NCI-H748 treated with DMSO at 0.1 percent for 48 hours (cell line): ENCODE measurements around the gene CHMP3.
"Not testable (repeated sequence)": the region's sequence is repeated elsewhere in the genome, so short reads cannot be mapped to it uniquely, and the experiment has no call there.

ENCODE experiments used
- DNase-seq: peaks from one replicate; lab custom pipeline; 2025; lab: John Stamatoyannopoulos, UW

Gene CHMP3

DNA sequence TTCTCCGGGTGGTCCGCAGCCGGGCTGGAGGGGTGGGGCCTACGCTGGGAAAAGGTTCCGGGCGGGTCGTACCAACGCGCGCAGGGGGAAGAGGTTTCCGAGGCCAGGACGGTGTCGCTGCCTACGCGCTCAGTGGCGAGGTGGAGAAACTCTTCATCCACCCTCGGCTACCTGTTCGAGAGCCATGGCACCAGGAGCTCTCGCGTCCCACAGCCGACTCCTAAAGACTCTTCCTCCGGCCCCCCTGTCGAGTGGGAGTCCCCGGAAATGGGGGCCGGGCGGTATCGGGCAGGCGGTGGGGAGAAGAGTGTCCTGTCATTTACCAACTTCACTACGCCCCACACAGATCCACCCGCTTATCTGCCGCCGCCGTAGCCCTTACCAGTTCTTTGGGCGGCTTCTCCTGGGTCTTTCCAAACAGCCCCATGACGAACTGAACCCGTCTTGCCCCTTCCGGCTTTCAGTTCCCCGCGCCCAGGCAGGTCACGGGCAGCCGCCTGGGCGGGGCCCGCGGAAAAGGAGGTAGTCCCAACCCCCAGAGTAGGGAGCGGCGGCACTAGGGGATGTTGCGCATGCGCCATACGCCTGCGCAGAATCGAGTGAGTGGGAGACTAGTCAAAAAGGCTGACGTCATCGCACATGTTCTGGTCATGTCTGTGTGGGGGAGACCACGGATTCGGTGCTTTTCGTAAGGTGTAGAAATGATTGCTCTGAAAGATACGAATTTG, at the start of gene CHMP3:
TSS of gene CHMP3 (minus strand) at position 522 of the 728 bp plus-strand sequence. CDS start at position 427, 95 bp downstream.
- peak; percentile 85 for DNase-seq

DNA sequence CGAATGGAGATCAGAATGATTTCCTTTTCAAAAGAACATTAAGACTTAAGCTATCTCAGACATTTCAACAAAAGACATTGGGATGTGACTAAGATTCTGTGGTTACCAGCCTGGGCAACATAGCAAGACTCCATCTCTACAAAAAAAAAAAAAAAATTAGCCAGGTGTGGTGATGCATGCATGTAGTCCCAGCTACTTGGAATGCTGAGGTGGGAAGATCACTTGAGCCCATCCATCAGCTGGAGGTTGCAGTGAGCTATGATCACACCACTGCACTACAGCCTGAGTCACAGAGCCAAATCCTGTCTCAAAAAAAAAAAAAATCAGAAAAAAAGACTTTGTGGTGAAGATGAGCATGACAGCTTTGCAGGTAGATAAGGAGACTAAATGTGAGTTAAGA, 47.6 kb upstream of the CHMP3 start:
- DNase-seq = no peak

GRCh38 chr2:86608832-86609410, 45.7 kb upstream of the CHMP3 start:
- no peak for DNase-seq

DNA sequence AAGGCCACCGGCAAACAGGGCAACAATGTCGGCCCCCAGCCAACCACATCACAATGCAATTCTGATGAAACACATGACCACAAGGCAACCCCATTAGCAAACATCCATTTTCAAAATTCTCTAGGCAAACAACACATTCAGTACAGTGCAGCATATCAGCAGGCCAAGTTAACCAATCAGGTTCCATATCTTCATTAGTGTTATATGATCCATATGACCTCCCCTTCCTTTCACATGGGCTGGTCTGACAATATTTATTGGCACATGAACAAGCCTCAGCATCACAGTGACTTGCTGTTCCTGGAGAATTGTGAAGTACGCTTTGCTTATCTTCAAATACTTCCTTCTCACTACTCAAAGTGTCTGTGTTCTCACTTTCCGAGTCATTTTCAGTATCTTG, 40.7 kb upstream of the CHMP3 start:
- DNase-seq = no peak

DNA sequence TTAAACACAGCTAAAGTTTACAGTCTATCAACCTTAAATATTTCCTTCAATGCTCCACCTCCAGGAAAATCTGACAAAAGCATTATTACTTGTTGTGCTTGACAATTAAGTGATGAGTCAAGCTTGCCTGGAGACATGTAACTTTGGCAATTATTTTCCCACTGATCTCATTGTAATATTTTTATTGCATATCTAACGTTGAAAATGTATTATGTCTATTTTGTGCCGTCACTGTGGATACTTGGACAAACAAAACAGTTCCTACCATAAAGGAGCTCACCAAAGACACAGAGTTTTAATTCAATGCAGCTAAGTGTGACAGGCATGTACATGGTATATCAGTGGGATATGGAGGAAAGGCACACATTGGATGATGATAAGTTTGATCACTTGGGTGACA, 35.7 kb upstream of the CHMP3 start:
- DNase-seq = no peak

- DNase-seq = no peak
Measured at GRCh38 chr2:86596118-86596517, 32.9 kb upstream of the CHMP3 start.

GRCh38 chr2:86593266-86593665, 30.0 kb upstream of the CHMP3 start:
- DNase-seq = no peak

GRCh38 chr2:86592547-86593230, 29.4 kb upstream of the CHMP3 start:
- DNase-seq = no peak

- DNase-seq = not testable (repeated sequence)
Measured at GRCh38 chr2:86589701-86590100, 26.5 kb upstream of the CHMP3 start.

GRCh38 chr2:86584151-86584913, 21.1 kb upstream of the CHMP3 start:
- no peak for DNase-seq

GRCh38 chr2:86580560-86580959, 17.3 kb upstream of the CHMP3 start:
- DNase-seq = no peak

DNA sequence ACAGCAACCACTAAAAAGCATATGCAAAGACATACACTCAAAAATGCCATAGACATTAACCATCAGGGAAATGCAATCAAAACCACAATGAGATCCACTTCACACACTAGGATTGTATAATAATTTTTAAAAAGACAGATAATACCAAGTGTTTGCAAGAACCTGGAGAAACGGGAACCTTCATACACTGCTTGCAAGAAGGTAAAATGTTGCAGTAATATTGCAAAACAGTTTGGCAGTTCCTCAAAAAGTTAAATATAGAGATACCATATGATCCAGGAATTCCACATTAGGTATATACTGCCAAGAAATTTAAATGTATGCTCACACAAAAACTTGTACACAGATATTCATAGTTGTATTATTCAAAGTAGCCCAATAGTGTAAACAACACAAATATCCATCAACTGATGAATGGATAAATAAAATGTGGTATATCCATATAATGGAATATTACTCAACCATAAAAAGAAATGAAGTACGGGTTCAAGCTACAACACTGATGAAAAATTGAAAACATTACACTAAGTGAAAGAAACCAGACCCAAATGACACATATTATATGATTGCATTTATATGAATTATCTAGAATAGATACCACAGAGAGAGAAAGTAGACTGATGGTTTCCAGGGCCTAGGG, 14.7 kb upstream of the CHMP3 start:
- no peak for DNase-seq

DNA sequence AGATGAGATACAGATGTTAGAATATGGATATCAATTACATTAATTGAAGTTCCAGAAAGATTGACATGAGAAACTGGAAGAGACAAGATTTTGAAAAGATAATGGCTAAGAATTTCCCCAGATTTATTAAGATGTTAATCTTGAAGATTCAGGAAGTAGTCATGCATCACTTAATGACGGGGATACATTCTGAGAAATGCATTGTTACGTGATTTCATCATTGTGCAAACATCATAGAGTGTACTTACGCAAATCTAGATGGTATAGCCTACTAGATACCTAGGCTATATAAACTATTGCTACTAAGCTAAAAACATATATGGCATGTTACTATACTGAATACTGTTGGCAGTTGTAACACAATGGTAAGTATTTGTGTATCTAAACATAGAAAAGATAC, 6.8 kb upstream of the CHMP3 start:
- DNase-seq = no peak

GRCh38 chr2:86566821-86567190, 3.6 kb upstream of the CHMP3 start:
- DNase-seq = no peak

DNA sequence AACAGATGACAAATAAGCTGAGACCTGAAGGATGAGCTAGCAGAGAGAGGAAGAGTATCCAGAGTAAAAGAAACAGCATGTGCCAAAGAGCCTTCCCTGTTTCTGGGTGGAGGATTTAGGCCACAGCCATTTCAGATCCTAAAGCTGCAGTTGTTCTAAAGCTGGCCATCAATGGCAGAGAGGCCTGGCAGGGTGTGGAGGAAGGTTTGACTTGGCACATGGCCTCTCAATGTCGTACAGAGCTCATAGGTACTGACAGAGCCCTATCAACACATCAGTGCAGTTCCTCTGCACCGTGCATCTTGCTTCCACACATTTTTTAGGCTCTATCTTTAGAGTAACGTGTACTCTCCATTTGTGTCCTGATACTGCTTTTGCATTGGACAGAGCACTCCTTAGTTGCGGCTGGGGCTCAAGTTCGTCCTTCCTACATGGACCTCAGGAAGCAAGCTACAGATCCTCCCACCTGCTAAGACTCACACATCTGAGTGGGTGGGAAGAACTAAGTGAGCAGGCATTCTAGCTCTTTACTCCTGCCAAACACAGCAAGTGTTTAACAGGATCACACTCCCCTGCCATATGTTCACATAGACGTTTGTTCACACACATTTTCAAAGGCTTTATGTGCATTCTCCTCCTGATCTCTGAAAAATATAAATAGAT, 3.0 kb upstream of the CHMP3 start:
- DNase-seq = no peak

DNA sequence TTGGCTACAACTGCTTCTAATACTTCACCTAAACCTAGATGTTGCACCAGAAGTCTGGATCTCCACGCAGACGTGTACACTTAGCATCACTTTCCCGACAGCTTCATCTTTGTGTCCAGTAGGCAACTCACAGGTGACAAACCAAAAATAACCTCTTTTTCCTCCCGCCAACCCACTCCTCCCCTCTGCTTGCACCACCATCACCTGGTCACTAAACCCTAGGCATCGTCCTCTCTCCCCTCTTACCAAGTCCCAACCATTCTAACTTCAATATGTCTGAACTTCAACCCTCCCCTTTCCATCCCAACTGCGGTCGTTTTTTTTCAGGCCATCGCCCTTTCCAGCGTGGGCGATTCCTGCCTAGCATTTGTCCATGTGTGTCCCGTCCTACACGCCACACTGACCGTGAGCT, 413 bp upstream of the CHMP3 start:
- DNase-seq = no peak

DNA sequence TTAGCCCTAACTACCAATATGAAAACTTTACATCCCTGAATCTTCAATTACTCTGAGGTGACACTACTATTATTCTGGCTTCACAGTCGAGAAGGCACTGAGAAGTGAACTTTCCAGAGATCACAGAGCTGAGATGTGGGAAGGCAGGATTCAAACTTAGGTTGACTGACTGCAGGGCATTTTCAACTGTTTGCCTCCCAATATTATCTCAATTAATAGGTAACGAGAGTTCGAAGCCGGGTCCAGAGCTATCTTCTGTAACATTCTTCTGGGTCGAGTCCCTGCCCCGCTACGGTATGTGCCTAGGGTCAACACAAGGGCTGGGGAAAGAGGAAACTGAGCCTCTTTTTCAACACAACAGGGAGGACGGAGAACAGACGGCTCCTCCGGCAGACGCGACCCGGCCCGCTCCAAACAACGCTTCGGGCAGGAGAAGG, 740 bp downstream of the CHMP3 start:
- no peak for DNase-seq

- no peak for DNase-seq
Measured at GRCh38 chr2:86557836-86558235, 5.4 kb downstream of the CHMP3 start.

DNA sequence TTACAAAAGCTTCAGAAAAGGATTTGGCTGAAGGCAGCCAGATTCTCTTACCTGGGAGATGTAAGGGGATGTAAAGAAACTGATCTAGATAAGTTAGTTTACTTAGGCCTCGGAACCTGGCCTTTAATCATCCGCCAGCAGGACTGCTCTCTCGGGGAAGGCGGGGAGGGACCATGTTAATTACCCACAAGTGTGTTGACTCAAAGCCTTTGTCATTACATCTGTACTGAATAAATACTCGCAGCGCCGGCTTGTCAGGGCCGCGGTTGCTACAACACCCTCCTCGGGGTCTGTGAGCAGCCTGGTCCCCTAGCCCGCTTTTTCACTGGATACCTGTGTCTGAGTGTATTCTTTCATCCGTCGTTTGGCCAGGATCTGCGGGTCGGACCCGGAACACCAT, 6.7 kb downstream of the CHMP3 start:
- no peak for DNase-seq

- DNase-seq = no peak
Measured at GRCh38 chr2:86552889-86553288, 10.4 kb downstream of the CHMP3 start.

GRCh38 chr2:86549963-86550725, 13.1 kb downstream of the CHMP3 start:
- DNase-seq = not testable (repeated sequence)
